Activated CD4-positive, alpha-beta T cell treated with anti-CD3 and anti-CD28 coated beads, Interleukin-2, amount 50 U/mL, for 4 hours (primary cell): Measurements from ENCODE around the gene URI1.

Experiments
- DNase-seq, 2 experiments: peaks; one replicate each; pipeline ENCODE4 v3.0.0-alpha.2; 2020

URI1 gene

DNA sequence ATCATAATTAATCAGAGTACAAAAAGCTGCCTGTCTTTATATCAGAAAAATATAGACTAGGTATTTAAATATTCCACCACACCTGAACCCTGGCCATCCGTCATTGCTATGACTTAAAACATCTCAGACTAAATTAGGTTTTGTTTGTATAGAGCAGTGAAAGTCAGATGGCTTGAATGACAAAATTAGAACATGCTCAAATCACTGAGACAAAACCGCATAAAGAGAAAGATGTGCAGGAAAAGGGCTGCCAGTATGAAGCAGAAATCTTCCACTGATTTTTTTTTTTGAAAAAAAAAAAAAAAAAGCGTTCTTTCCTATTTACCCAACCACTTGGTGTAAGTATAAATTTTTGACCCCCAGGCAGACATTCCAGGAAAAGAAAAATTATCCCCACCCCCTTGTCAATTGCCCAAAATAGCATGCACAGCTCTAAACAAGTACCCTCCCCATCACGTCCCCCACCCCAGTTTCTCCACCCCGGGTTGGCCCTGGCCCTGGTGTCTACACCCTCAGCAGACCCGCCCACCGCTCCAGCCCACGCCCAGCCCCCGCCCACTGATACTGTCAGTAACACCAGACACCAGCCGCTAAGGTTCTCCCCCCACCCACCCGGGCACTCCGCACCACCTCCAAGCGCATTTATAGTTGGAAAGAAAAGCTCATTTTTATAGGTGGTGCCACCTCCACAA, 118.6 kb downstream of the URI1 start:
- no peak for DNase-seq

DNA sequence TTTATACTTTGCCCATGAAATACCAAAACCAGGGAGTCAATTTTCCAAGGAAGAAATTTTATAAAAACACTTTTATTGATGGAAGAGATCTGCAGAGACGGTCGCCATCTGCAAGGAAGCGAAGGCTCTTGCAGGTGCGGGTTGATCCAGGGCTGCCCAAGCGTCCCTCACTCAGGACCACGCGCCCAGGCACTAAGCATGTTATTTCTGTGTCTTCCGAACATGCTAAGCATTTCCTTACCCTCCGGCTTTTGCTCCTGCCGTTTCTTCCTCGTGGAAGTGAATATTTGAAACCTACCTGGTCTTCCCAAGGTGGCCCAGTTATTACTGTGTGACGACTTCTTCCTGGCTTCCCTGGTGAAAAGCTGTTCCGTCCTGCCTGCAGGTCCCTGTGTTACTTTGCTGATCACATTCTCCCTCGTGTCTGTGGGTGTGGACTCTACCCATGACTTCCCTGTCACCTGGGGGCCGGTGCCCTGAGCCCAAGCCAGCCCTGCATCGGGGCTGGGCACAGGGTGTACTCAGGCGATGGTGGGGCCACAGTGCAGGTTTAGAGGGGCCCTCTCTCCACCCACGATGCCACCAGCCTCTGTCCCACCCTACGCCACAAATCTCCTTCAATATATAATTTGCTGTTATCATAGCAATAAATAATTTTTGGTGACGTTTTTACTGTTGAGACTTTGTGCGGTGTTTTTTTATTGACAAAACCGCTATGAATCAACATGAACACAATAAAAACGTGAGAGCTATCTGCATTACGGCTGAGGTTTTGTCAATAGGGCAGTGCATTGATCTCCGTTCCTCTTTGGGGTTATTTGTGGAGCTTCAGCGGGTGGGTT, 119.4 kb downstream of the URI1 start:
- DNase-seq: no peak

DNA sequence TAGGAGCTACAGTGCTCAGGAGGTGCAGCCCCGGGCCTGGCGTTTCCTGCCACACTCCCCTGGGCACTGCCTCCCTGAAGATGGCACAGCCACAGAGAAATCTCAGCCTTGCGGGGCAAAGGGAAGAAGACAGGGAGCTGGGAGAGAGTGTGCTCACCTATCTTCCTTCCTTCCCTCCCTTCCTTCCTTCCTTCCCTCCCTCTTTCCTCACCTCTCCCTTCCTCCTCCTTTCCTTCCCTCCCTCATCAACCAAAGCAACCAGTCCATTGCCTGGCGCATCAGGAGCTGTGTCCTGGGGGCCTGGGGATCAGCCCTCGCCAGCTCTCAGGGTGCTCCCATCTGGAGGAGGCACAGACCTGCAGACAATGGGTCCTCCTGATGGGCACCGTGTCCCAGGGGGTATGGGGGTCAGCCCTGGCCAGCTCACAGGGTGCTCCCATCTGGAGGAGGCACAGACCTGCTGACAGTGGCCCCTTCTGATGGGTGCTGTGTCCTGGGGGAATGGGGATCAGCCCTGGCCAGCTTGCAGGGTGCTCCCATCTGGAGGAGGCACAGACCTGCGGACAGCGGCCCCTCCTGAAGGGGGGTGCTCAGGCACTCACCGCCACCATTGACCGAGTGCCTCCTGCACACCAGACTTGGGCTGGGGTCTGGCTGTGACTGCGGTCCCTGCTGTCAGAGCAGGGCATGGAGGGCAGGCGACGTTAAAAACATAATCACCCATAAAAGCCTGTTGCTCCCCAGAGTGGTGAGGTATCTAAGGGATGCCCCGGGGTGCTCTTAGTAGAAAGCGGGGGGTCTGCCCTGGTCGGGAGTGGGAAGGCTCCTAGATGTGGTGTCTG, 120.2 kb downstream of the URI1 start:
- no peak for DNase-seq

DNA sequence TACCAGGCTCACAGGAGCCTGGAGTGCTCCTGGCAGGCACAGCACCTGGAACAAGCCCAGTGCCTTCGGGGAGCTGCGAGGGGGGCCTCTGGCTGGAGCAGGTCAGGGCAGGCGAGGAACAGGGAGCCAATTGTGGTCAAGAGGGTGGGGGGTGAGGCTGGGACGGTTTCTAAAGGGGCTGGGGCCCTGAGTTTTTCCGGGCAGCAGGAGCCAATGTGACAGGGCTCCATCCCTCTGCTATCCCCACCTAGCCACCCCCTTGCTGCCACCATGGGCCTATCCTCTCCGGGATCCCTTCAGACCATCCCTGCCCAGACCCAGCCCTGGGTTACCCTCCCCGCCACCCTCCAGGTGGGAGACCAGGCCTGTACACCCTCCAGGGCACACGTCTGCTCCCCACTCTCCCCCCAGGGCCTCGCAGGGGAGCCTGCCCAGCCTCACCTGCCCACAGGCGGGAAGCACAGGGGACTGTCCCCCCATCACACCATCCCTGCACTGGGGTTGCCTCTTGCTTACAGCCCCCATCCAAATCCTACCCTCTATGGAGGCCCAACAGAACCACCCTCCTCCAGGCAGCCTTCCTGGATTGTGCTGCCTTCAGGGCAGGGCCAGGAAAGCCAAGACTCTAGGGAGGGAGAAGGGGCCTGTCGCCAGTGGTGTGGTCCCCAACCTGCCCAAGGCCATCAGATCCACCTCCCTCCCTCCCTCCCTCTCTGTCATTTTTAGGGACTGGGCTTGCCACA, 121.0 kb downstream of the URI1 start:
- no peak for DNase-seq

DNA sequence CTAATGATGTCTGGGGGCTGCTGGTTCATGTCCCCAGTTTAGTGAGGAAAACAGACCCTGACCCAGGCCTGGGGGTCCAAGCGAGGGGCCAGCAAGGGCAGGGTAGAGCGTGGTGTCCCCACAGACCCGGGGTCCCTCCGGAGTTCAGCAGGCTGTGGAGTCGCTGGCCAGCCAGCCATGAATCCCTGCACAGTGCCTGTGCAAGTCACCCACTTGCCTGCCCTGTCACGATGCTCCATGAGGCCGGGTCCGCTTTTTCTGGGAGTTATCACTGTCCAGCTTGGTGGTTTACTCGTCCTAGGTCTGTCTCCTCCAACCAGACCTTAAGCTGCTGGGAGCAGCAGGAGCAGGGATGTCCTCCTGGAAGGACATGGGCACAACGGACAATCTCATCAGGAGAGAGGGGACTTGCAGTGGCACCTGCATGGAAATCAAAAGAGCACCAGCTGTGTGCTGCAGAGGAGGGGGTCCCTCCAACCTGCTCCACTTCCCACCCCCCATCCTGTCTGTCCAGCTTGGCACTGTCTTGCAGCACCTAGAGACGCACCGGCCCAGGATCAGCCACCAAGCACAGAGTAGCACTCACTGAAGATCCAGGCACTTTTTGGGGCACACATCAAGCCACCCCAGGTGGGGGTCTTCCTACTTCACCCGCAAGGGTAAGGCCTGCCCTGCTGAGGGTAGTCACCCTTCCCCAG, 121.8 kb downstream of the URI1 start:
- no peak for DNase-seq

DNA sequence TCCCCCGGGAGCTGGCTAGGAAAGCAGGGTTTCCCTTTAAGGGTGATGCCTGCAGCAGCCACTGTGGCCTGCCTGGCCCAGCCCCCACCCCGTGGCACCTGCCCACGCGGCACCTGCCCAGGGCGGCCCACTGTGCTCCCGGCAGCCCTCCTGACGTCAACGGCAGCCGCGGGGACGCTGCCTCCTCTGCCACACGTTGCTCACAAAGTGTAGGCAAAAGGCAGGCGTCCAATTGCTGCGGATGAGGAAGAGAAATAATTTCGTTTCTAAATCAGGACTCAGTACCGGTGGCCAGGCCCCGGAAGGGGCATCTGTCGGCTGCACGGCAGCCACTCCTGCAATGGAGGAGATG, 122.3 kb downstream of the URI1 start:
- no peak for DNase-seq

DNA sequence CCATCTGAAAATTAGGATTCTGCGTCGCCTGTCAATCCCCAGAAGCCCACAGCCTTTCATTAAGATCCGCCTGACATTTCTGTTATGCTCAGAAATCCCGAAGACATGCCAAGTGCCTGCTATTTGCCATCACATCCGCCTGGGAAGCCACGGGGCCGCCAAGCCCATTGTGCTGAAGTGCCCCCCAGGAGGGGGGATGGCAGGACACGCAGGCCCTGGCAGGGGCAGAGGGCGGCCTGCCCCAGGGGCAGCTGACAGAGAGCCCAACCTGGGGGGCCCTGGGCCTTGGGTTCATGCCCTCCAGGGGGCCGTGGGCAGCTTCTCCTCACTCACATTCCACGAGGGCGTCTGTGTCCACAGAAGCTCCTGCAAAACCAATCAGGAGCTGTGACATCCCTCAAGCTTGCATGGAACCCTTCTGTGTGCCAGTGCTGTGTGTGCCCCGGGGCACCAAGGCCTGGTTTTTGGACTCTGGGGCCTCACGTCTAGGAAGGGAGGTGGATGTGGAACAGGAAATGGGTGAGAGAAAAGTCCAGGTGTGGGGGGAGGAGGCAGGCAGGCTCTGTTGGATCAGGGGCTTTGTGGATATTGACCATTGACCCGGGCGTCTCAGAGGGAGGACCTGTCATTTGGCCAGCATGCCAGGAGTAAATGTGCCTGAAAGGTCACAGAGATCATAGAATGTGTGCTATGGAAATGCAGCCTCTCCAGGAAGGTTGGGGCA, 122.9 kb downstream of the URI1 start:
- DNase-seq: no peak

DNA sequence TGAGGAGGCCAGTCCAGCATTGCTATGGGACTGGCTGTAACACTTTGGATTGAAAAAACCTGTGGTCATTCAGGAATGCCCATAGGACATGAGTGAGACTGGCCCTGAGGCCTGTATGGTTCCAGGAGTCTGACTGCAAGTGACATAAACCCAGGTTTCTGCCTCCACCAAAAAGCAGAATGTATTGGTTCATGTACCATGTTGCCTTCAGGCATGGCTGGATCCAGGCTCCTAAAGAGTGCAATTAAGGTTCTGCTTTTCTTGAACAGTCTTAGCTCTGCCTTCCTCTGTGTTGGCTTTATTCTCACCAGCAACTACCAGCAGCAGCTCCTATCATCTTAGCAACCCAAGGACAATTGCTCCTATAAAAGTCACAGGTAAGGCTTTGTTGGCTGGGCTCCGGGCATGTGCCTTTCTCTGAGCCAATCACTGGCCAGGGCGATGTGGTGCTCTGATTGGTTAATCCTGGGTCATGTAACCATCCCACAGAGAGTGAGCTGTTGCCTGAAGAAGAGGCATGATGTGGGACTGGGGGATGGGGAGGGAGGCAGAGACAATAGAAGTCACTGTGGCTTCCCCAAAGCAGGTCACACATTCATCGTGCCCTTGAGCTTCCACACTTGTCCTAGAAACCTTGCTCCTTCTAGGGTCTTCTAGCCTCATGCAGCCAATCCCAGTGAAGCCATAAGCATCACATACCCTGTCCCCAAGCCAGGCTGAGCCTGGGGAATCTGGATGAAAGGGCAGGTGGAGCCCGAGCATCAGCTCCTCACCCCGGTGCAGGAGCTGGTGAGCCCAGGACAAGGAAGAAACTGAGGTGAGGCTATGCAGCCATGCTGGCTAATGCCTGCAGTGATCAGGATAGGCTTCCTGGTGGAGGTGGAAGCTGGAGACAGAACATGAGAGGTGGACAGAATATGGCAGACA, 123.9 kb downstream of the URI1 start:
- DNase-seq: no peak
